Keratinocyte (primary cell): ENCODE data around the gene AKR1C4. TPM values are rescaled to one million over a fixed set of nuclear protein-coding genes. Genes with fewer than 3 reads are reported as not detected.
"Not testable (repeated sequence)": the region's sequence is repeated elsewhere in the genome, so short reads cannot be mapped to it uniquely, and the experiment has no call there.

Experiments
- DNase-seq: peaks from one replicate; pipeline ENCODE4 v3.0.0-alpha.2; 2011; ENCODE audit warnings: low read depth, missing footprints, low spot score
- FAIRE-seq: peaks from 2 replicates; lab custom pipeline; 2011; peaks lifted over from hg19 to GRCh38; lab: Jason Lieb, UNC
- H2AFZ ChIP-seq: 2 replicates; pipeline ENCODE4 v1.6.0; 2012; ENCODE audit warnings: low read length, control low read depth, inconsistent platforms; ENCODE audit not compliant: control insufficient read depth
- H3K27ac ChIP-seq: 2 replicates; pipeline ENCODE4 v1.5.1; 2011; ENCODE audit warnings: low read length; ENCODE audit not compliant: control insufficient read depth, insufficient read depth
- H3K27me3 ChIP-seq: 3 replicates; pipeline ENCODE4 v1.6.0; 2011; ENCODE audit warnings: low read length; ENCODE audit not compliant: control insufficient read depth, insufficient read depth; ENCODE audit errors: extremely low read depth
- H3K36me3 ChIP-seq, 2 experiments: 2 replicates in 1 of 2; 3 replicates in 1 of 2; pipeline ENCODE4 v1.5.1; 2011; ENCODE audit warnings: low read length in 2 of 2, mild to moderate bottlenecking in 1 of 2; ENCODE audit not compliant: control insufficient read depth in 2 of 2, insufficient read depth in 2 of 2; ENCODE audit errors: extremely low read depth in 1 of 2
- H3K4me1 ChIP-seq: 3 replicates; pipeline ENCODE4 v1.5.1; 2011; ENCODE audit warnings: low read length; ENCODE audit not compliant: control insufficient read depth, insufficient read depth; ENCODE audit errors: extremely low read depth
- H3K4me2 ChIP-seq: 3 replicates; pipeline ENCODE4 v1.6.0; 2011; ENCODE audit warnings: low read depth, low read length; ENCODE audit not compliant: control insufficient read depth, insufficient read depth; ENCODE audit errors: extremely low read depth
- H3K4me3 ChIP-seq, 3 experiments: fragments of 200-600 bp in 1 of 3; sonication (generic) in 1 of 3; 2 replicates in 2 of 3; 3 replicates in 1 of 3; pipeline ENCODE4 v1.5.1; 2011 to 2016; ENCODE audit warnings: low read length in 3 of 3, mild to moderate bottlenecking in 3 of 3, control low read depth in 2 of 3, inconsistent platforms in 1 of 3, low read depth in 1 of 3, mixed read lengths in 1 of 3, mixed run types in 1 of 3, moderate library complexity in 1 of 3; ENCODE audit not compliant: control insufficient read depth in 2 of 3, insufficient read depth in 2 of 3; ENCODE audit errors: extremely low read depth in 1 of 3
- H3K79me2 ChIP-seq: 2 replicates; pipeline ENCODE4 v1.6.0; 2012; ENCODE audit warnings: low read length; ENCODE audit not compliant: control insufficient read depth, insufficient read depth
- H3K9ac ChIP-seq: 3 replicates; pipeline ENCODE4 v1.6.0; 2011; ENCODE audit warnings: low read length; ENCODE audit not compliant: control insufficient read depth, insufficient read depth; ENCODE audit errors: extremely low read depth
- H3K9me1 ChIP-seq: 3 replicates; pipeline ENCODE4 v1.6.0; 2011; ENCODE audit warnings: low read length; ENCODE audit not compliant: control insufficient read depth, insufficient read depth; ENCODE audit errors: extremely low read depth
- H3K9me3 ChIP-seq: 2 replicates; pipeline ENCODE4 v1.5.1; 2012; ENCODE audit warnings: low read depth, low read length; ENCODE audit not compliant: control insufficient read depth
- H4K20me1 ChIP-seq: 3 replicates; pipeline ENCODE4 v1.6.0; 2011; ENCODE audit warnings: low read length; ENCODE audit not compliant: control insufficient read depth, insufficient read depth; ENCODE audit errors: extremely low read depth
- CTCF ChIP-seq, 3 experiments: IDR thresholded peaks in 1 of 3; conservative IDR thresholded peaks in 1 of 3; optimal IDR thresholded peaks in 1 of 3; 2 replicates in 2 of 3; 3 replicates in 1 of 3; pipeline versions ENCODE3 to v1.5.1; 2011; ENCODE audit warnings: low read length in 3 of 3, mild to moderate bottlenecking in 3 of 3, moderate library complexity in 2 of 3, control low read depth in 1 of 3, inconsistent platforms in 1 of 3; ENCODE audit not compliant: insufficient read depth in 2 of 3; ENCODE audit errors: extremely low read depth in 1 of 3
- EZH2 ChIP-seq: IDR thresholded peaks from one replicate; pipeline ENCODE4 v1.6.1; 2012; ENCODE audit warnings: inconsistent platforms, mild to moderate bottlenecking, low read length, moderate library complexity
- dilution Hi-C: fragments of 300-500 bp; cut with MboI; formaldehyde crosslinking; loops from one replicate; pipeline ENCODE4 v1.7.0; 2020; ENCODE audit warnings: low sequenced_read_pairs; ENCODE audit not compliant: extremely low pct_ligation_motif_present
- polyA plus RNA-seq, 5 experiments: library from polyadenylated mRNA; depleted of rRNA in 3 of 5; stranded (reverse) in 3 of 5; stranded (forward) in 1 of 5; unstranded in 1 of 5; fragments of >200 nt; gene quantifications; 1 replicate in 1 of 5; 2 replicates in 3 of 5; 3 replicates in 1 of 5; pipeline versions ENCODE4 v1.2.1 to v1.2.3, GENCODE V29; 2011 to 2012; ENCODE audit warnings: missing spikeins in 2 of 5, low read depth in 1 of 5, low replicate concordance in 1 of 5

AKR1C4 gene
- polyA plus RNA-seq, 1 donor (not counting 4 experiments of a cell fraction or from before 2014, with no cell fraction given): not detected

- Histone ChIP-seq H3K36me3 (no peaks in the 10 kb centered on the region), H3K4me2 (no peak overlapping the region), H3K4me3 (no peak overlapping the region), H4K20me1 (no peaks in the 10 kb centered on the region), H3K27ac (no peak overlapping the region), H3K9ac (no peak overlapping the region), H3K79me2 (no peaks in the 10 kb centered on the region), H3K9me1 (no peaks in the 10 kb centered on the region), H3K4me1 (no peaks in the 10 kb centered on the region), H2AFZ (no peak overlapping the region), H3K27me3 (no peaks in the 10 kb centered on the region), H3K9me3 (no peaks in the 10 kb centered on the region)
- TF ChIP-seq EZH2: no peak
- no peak for TF ChIP-seq CTCF (optimal IDR thresholded peaks at IDR 0.05 in 1 of 3, IDR thresholded peaks at IDR 0.05 in 1 of 3, conservative IDR thresholded peaks at IDR 0.05 in 1 of 3; ENCODE audit: extremely low read depth in 1 of 3, insufficient read depth in 2 of 3, low read length in 3 of 3)
- dilution Hi-C loops: no loop called here
- FAIRE-seq (peak; percentile 29), DNase-seq (no peak)
These were observed 55.8 kb downstream of the AKR1C4 start for GRCh38 chr10:5252177-5253037.

- Histone ChIP-seq H3K27ac (no peak overlapping the region), H3K4me2 (no peak overlapping the region), H2AFZ (no peak overlapping the region), H3K36me3 (no peaks in the 10 kb centered on the region), H3K4me3 (no peak overlapping the region), H3K79me2 (no peaks in the 10 kb centered on the region), H3K27me3 (no peaks in the 10 kb centered on the region), H3K4me1 (no peaks in the 10 kb centered on the region), H4K20me1 (no peaks in the 10 kb centered on the region), H3K9me3 (no peaks in the 10 kb centered on the region), H3K9ac (no peak overlapping the region), H3K9me1 (no peaks in the 10 kb centered on the region)
- dilution Hi-C loops: no loop called here
- DNase-seq: no peak
- FAIRE-seq: no peak
- TF ChIP-seq CTCF (optimal IDR thresholded peaks at IDR 0.05 in 1 of 3, IDR thresholded peaks at IDR 0.05 in 1 of 3, conservative IDR thresholded peaks at IDR 0.05 in 1 of 3; ENCODE audit: extremely low read depth in 1 of 3, insufficient read depth in 2 of 3, low read length in 3 of 3) (no peak), EZH2 (no peak)
These were observed 57.9 kb downstream of the AKR1C4 start for GRCh38 chr10:5254488-5254887.

- DNase-seq, H3K4me1 ChIP-seq, H3K79me2 ChIP-seq, H3K9me3 ChIP-seq, dilution Hi-C loops, H3K9ac ChIP-seq, FAIRE-seq, H2AFZ ChIP-seq, H3K27ac ChIP-seq, H4K20me1 ChIP-seq, H3K9me1 ChIP-seq, H3K36me3 ChIP-seq, H3K4me2 ChIP-seq, H3K4me3 ChIP-seq, H3K27me3 ChIP-seq: not testable (repeated sequence)
These were observed 61.1 kb downstream of the AKR1C4 start for GRCh38 chr10:5257768-5258167.
